Stimulated activated CD4-positive, alpha-beta T cell treated with anti-CD3 and anti-CD28 coated beads, Interleukin-15, amount 100 ng/mL, for 1 hour (primary cell): Measurements from ENCODE around the gene PNPT1.
"Not testable (repeated sequence)": the region's sequence is repeated elsewhere in the genome, so short reads cannot be mapped to it uniquely, and the experiment has no call there.

Experiments
- DNase-seq, 2 donors: peaks; one replicate each; pipeline ENCODE4 v3.0.0-alpha.2; 2020; ENCODE audit warnings: low read depth in 1 of 2, low spot score in 1 of 2

The PNPT1 gene

GRCh38 chr2:55598056-55598795 is 95.4 kb downstream of the PNPT1 start:
- no peak for DNase-seq

GRCh38 chr2:55596795-55597194 is 96.8 kb downstream of the PNPT1 start:
- not testable (repeated sequence) for DNase-seq

GRCh38 chr2:55595536-55595935 is 98.1 kb downstream of the PNPT1 start:
- no peak for DNase-seq

- no peak for DNase-seq
Measured at GRCh38 chr2:55592130-55592529, 101.5 kb downstream of the PNPT1 start.

GRCh38 chr2:55590810-55591440 is 102.7 kb downstream of the PNPT1 start:
- DNase-seq = no peak

GRCh38 chr2:55585451-55586080 is 108.1 kb downstream of the PNPT1 start:
- DNase-seq = no peak
